H1 (cell line): ENCODE measurements around the gene MAP3K3.

Experiments
- CHD2 ChIP-seq: IDR thresholded peaks from 2 replicates; pipeline ENCODE4 v1.6.1; 2012; ENCODE audit warnings: low read length, improper control_type of control experiment
- CTCF ChIP-seq, 3 experiments: IDR thresholded peaks; 1 replicate in 2 of 3; 2 replicates in 1 of 3; pipeline versions ENCODE4 v1.5.1 to v1.6.1; 2011; ENCODE audit warnings: low read length in 3 of 3, mild to moderate bottlenecking in 3 of 3, inconsistent platforms in 2 of 3, low read depth in 1 of 3, moderate library complexity in 1 of 3; ENCODE audit not compliant: insufficient read depth in 1 of 3; ENCODE audit errors: control extremely low read depth in 1 of 3
- E2F6 ChIP-seq: IDR thresholded peaks from 2 replicates; pipeline ENCODE4 v1.6.1; 2012; ENCODE audit warnings: inconsistent platforms
- RAD21 ChIP-seq, 2 experiments: IDR thresholded peaks in 1 of 2; conservative IDR thresholded peaks in 1 of 2; 2 replicates each; pipeline ENCODE4 v1.6.1; 2011; ENCODE audit warnings: low read depth in 2 of 2, low read length in 2 of 2, improper control_type of control experiment in 1 of 2, inconsistent platforms in 1 of 2, mild to moderate bottlenecking in 1 of 2, moderate library complexity in 1 of 2

- TF ChIP-seq E2F6 (no peak), CTCF (IDR thresholded peaks at IDR 0.05; ENCODE audit: control extremely low read depth in 1 of 3, insufficient read depth in 1 of 3, low read depth in 1 of 3, low read length in 3 of 3) (no peak), RAD21 (IDR thresholded peaks at IDR 0.05 in 1 of 2, conservative IDR thresholded peaks at IDR 0.05 in 1 of 2; ENCODE audit: low read depth in 2 of 2, low read length in 2 of 2) (no peak), CHD2 (no peak)
These were observed 36.1 kb downstream of the MAP3K3 start for GRCh38 chr17:63658366-63658765.
